HG03571 (cell line): ENCODE measurements around the gene IL12RB2.
A peak's percentile ranks its signal among the peaks of the same experiment; 100 is the strongest.

Experiments
- ATAC-seq: cut with Tn5 transposase; IDR thresholded peaks from one replicate; pipeline ENCODE4 v1.9.1; 2021; ENCODE audit not compliant: unreplicated experiment

IL12RB2 gene

GRCh38 chr1:67313934-67314671 lies 6.4 kb downstream of the IL12RB2 start:
- ATAC-seq = no peak

- ATAC-seq = no peak
Measured at GRCh38 chr1:67314696-67315095, 7.0 kb downstream of the IL12RB2 start.

GRCh38 chr1:67316180-67316902 lies 8.7 kb downstream of the IL12RB2 start:
- ATAC-seq = no peak

- ATAC-seq = no peak
Measured at GRCh38 chr1:67316918-67317317, 9.2 kb downstream of the IL12RB2 start.

- ATAC-seq = no peak
Measured at GRCh38 chr1:67317803-67318202, 10.1 kb downstream of the IL12RB2 start.

GRCh38 chr1:67322442-67322841 lies 14.8 kb downstream of the IL12RB2 start:
- ATAC-seq = no peak

GRCh38 chr1:67323087-67323486 lies 15.4 kb downstream of the IL12RB2 start:
- no peak for ATAC-seq

GRCh38 chr1:67324068-67324467 lies 16.4 kb downstream of the IL12RB2 start:
- no peak for ATAC-seq

GRCh38 chr1:67327864-67328466 lies 20.3 kb downstream of the IL12RB2 start:
- no peak for ATAC-seq

- peak; percentile 84 for ATAC-seq
Measured at GRCh38 chr1:67332653-67333529, 25.2 kb downstream of the IL12RB2 start.

GRCh38 chr1:67333603-67334002 lies 25.9 kb downstream of the IL12RB2 start:
- no peak for ATAC-seq

GRCh38 chr1:67335411-67335810 lies 27.7 kb downstream of the IL12RB2 start:
- ATAC-seq = no peak

- no peak for ATAC-seq
Measured at GRCh38 chr1:67336157-67336556, 28.5 kb downstream of the IL12RB2 start.

GRCh38 chr1:67336783-67337182 lies 29.1 kb downstream of the IL12RB2 start:
- no peak for ATAC-seq

GRCh38 chr1:67338642-67339041 lies 31.0 kb downstream of the IL12RB2 start:
- peak; percentile 43 for ATAC-seq

GRCh38 chr1:67339623-67340343 lies 32.1 kb downstream of the IL12RB2 start:
- peak; percentile 40 for ATAC-seq

- ATAC-seq = no peak
Measured at GRCh38 chr1:67342076-67342890, 34.6 kb downstream of the IL12RB2 start.

- no peak for ATAC-seq
Measured at GRCh38 chr1:67345556-67345955, 37.9 kb downstream of the IL12RB2 start.

- ATAC-seq = no peak
Measured at GRCh38 chr1:67346982-67347381, 39.3 kb downstream of the IL12RB2 start.
